HepG2 (cell line): ENCODE measurements around the gene FNDC8. TPM values are rescaled to one million over a fixed set of nuclear protein-coding genes. Genes with fewer than 3 reads are reported as not detected.
A peak's percentile ranks its signal among the peaks of the same experiment; 100 is the strongest.

Experiments
- ATF3 ChIP-seq: sonication (generic); formaldehyde crosslinking; IDR thresholded peaks from 2 replicates; pipeline ENCODE4 v1.4.0; 2020; ENCODE audit warnings: missing genetic modification reagents
- EZH2 ChIP-seq: conservative IDR thresholded peaks from 2 replicates; pipeline ENCODE4 v1.6.1; 2012; ENCODE audit warnings: mild to moderate bottlenecking, low read depth, low read length, moderate library complexity
- KIAA2018 ChIP-seq: sonication (generic); formaldehyde crosslinking; IDR thresholded peaks from 2 replicates; pipeline ENCODE4 v1.5.0; 2020; ENCODE audit warnings: mild to moderate bottlenecking, missing genetic modification reagents, borderline replicate concordance
- KLF13 ChIP-seq: sonication (generic); formaldehyde crosslinking; IDR thresholded peaks from 2 replicates; pipeline ENCODE4 v1.4.0; 2020; ENCODE audit warnings: mild to moderate bottlenecking, missing genetic modification reagents
- LBX2 ChIP-seq: sonication (generic); formaldehyde crosslinking; IDR thresholded peaks from 2 replicates; pipeline ENCODE4 v1.5.0; 2020; ENCODE audit warnings: missing genetic modification reagents, mild to moderate bottlenecking, borderline replicate concordance
- MAX ChIP-seq: IDR thresholded peaks from 2 replicates; pipeline ENCODE4 v1.6.1; 2012; ENCODE audit warnings: inconsistent platforms
- MTA3 ChIP-seq: sonication (generic); formaldehyde crosslinking; IDR thresholded peaks from 2 replicates; pipeline ENCODE4 v1.4.0; 2020; ENCODE audit warnings: missing genetic modification reagents
- NR1H2 ChIP-seq: sonication (generic); formaldehyde crosslinking; IDR thresholded peaks from 2 replicates; pipeline ENCODE4 v1.8.1; 2022; ENCODE audit warnings: low read depth, missing genetic modification reagents, borderline replicate concordance
- RORA ChIP-seq: sonication (generic); formaldehyde crosslinking; IDR thresholded peaks from 2 replicates; pipeline ENCODE4 v1.5.0; 2020; ENCODE audit warnings: mild to moderate bottlenecking, missing genetic modification reagents, moderate library complexity
- SALL2 ChIP-seq: sonication (generic); formaldehyde crosslinking; IDR thresholded peaks from 2 replicates; pipeline ENCODE4 v1.8.1; 2023; ENCODE audit warnings: mild to moderate bottlenecking, missing genetic modification reagents, inconsistent platforms
- TCF7L2 ChIP-seq: IDR thresholded peaks from 2 replicates; pipeline ENCODE4 v1.6.1; 2011; ENCODE audit warnings: mild to moderate bottlenecking, low read depth, low read length, moderate library complexity
- ZGPAT ChIP-seq: IDR thresholded peaks from 2 replicates; pipeline ENCODE4 v1.6.1; 2016; ENCODE audit warnings: mild to moderate bottlenecking
- ZIK1 ChIP-seq: sonication (generic); formaldehyde crosslinking; IDR thresholded peaks from 2 replicates; pipeline ENCODE4 v1.5.0; 2020; ENCODE audit warnings: mild to moderate bottlenecking, low read depth, missing genetic modification reagents, borderline replicate concordance
- ZNF512B ChIP-seq: sonication (generic); formaldehyde crosslinking; IDR thresholded peaks from 2 replicates; pipeline ENCODE4 v1.5.1; 2020; ENCODE audit warnings: missing genetic modification reagents, mild to moderate bottlenecking, borderline replicate concordance
- polyA plus RNA-seq, 8 experiments: library from polyadenylated mRNA; depleted of rRNA in 3 of 8; stranded (reverse) in 7 of 8; unstranded in 1 of 8; fragments of >200 nt; fragmentation: Illumina TruSeq in 4 of 8; extraction: Trizol in 4 of 8; gene quantifications; 2 replicates each; pipeline versions ENCODE4 v1.2.1 to v1.2.3, GENCODE V29; 2011 to 2016; ENCODE audit warnings: low read depth in 4 of 8, missing spikeins in 1 of 8, mixed read lengths in 1 of 8; ENCODE audit not compliant: insufficient read depth in 1 of 8
- total RNA-seq, 5 experiments: library from RNA; depleted of rRNA; stranded (reverse); fragments of >200 nt; fragmentation: Illumina TruSeq; extraction: Trizol; gene quantifications; 2 replicates each; pipeline ENCODE4 v1.2.3, GENCODE V29; 2016; ENCODE audit warnings: low read depth in 1 of 5

The FNDC8 gene
- total and polyA plus RNA-seq, 2 of the 13 experiments (the other 11 are each of a cell fraction or from before 2014, with no cell fraction given), result not detected

GRCh38 chr17:35141681-35142466, 20.5 kb downstream of the FNDC8 start, which contains the start of gene NLE1 (continued):
- peak; percentile 82; the same call in 1 of the 2 replicates for TF ChIP-seq KLF13 (CRISPR knock-in tag)
- no peak for TF ChIP-seq EZH2
- peak; percentile 87 for TF ChIP-seq ZGPAT (CRISPR knock-in tag)
- TF ChIP-seq KIAA2018, result no peak
- 0 out of 2 replicates have a peak, but pooled peaks have one; percentile 54 for TF ChIP-seq ZIK1 (CRISPR knock-in tag)
- TF ChIP-seq SALL2 (CRISPR knock-in tag), result peak; percentile 89
- TF ChIP-seq MAX, result peak; percentile 99
- no peak for TF ChIP-seq RORA (CRISPR knock-in tag)
- no peak for TF ChIP-seq LBX2
- TF ChIP-seq ATF3 (CRISPR knock-in tag), result no peak; the same call in 1 of the 2 replicates
- no peak for TF ChIP-seq MTA3 (CRISPR knock-in tag)
- TF ChIP-seq TCF7L2, result no peak
- TF ChIP-seq ZNF512B (CRISPR knock-in tag), result peak; percentile 68; the same call in 1 of the 2 replicates
- no peak for TF ChIP-seq NR1H2 (CRISPR knock-in tag)
